GM18507 (cell line): ENCODE results near the gene YTHDC2.
A peak's percentile ranks its signal among the peaks of the same experiment; 100 is the strongest.
"Not testable (repeated sequence)": the region's sequence is repeated elsewhere in the genome, so short reads cannot be mapped to it uniquely, and the experiment has no call there.

Source experiments
- DNase-seq: peaks from one replicate; pipeline ENCODE4 v3.0.0; 2011; ENCODE audit warnings: low read depth; ENCODE audit not compliant: insufficient read length; ENCODE audit errors: extremely low spot score
- FAIRE-seq: peaks from 2 replicates; lab custom pipeline; 2011; peaks lifted over from hg19 to GRCh38; lab: Jason Lieb, UNC

YTHDC2 gene

GRCh38 chr5:113581388-113581787 is 67.9 kb downstream of the YTHDC2 start:
- FAIRE-seq (no peak), DNase-seq (no peak)

- FAIRE-seq: no peak
- no peak for DNase-seq
Measured at GRCh38 chr5:113598150-113598549, 84.7 kb downstream of the YTHDC2 start.

DNA sequence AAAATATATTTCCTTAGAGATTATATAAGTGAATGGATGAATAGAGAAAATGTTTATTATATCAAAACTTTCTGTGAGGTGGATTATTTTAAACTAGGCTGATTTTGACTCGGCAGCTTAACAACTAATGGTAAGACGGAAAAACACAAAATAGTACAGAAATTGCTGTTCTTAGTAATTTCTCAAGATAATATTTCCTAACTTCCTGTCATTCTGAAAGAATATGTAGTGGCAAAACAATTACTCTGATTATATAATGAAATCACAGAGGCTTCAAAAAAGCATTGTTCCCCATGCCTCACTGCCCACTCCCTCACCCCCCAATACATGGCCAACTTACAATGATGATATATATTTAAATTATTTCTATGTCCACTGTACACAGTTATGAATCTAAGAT is 85.4 kb downstream of the YTHDC2 start:
- FAIRE-seq: no peak
- no peak for DNase-seq

DNA sequence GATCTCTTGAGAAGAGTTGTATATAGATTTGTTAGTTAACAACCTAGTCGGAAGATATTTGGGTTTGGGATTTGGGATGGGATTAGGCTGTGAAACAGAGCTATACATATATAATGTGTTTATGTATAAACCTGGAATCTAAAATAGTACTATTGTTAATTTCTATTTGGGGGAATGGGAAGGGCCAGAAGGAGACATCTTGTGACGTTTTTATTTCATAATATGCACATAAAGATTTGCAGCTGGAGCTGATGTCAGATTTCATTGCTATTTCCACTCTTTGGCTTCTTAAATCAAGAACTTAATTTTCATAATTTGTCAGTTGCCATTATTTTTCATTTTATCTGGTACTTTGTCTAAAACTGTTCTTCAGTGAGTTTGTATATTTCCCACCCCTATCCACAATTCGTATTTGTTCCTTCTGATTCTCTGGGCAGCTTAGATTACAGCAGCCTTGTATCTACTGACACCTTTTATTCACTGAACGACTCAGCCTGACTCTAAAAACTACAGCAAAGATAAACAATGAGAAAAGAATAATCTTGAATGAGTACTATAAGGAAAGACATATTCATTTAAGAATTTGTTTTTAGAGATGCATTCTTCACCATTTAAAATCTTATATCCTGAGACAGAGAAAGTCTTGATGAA is 86.9 kb downstream of the YTHDC2 start:
- no peak for DNase-seq
- no peak for FAIRE-seq

DNA sequence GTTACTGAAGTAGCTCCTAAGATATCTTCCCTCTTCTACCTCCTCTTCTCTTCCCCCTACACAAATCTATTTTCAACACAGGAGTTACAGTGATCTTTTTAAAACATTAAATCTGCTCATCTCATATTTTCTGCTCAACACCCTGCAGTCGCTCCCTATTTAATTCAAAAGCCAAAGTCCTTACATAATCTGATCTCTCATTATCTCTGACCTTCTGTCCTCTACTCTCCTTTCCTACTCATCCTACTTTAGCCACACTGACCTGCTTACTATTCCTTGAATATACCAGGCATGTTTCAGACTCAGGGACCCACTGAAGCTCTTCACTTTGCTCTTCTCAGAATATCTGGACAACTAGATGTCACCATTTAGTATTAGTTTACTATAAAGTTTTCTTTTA is 87.9 kb downstream of the YTHDC2 start:
- DNase-seq (no peak), FAIRE-seq (no peak)

GRCh38 chr5:113603246-113603645 is 89.8 kb downstream of the YTHDC2 start:
- not testable (repeated sequence) for DNase-seq, FAIRE-seq

DNA sequence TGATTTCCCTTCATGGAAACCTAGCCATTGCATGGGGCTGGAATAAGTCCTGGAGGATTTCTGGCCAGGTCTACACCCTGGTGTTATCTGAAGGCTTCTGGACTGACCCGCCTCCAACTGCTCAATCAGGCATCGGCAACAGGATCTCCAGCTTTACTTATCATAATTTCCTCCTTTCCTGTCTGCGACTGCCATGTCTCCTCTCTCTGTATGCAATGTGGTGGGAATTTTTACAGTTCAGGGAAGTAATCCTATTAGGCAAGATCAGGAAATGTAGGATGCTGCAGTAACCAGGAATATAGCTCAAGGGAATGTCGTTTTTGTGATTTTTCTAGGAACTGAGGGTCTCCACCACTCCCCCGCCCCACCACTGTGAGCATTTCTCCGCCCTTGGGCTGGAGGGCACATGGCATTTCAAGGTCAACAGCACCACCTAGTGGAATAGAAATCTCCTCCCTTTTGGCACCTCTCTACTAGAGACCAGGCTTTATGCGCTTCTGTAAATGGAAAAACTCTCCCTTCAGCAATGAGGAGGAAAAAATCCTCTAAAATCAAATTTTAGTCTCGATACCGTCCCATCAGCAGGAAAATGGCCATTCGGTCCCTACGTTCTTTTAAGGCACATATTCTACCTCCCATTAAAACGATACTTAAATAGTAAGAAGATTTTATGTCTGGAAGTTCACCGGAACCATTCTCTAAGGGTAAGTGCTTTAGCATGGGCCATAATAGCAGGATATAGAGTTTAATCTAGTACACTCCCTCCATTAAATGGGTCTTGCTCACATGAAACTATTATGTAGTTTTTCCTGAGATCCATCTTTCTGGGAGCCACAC is 93.0 kb downstream of the YTHDC2 start:
- FAIRE-seq (peak; percentile 68), DNase-seq (peak; percentile 15)

GRCh38 chr5:113607361-113607760 is 93.9 kb downstream of the YTHDC2 start:
- FAIRE-seq (no peak), DNase-seq (no peak)

GRCh38 chr5:113608113-113608596 is 94.7 kb downstream of the YTHDC2 start:
- no peak for DNase-seq
- FAIRE-seq: no peak

DNA sequence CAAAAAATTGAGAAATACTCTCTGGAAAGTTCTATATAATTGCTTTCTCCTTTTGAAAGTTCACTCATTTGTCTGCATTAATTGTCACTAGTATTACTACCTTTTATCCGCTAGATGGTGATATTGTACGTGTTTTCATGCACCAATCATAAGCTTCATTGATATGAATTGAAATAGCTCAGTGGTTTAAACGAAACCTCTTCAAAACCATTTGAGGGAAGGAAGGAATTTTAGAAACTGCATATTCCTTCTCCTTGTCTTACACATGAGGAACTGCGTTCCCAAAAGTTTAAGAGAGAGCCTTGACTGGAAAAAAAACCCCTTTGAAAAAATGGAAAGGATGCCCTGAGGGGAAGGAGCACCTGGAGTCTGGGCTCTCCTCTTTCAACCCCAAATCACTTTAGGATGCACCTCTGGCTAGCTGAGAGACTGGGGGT is 98.6 kb downstream of the YTHDC2 start:
- DNase-seq: peak; percentile 36
- FAIRE-seq: peak; percentile 65

DNA sequence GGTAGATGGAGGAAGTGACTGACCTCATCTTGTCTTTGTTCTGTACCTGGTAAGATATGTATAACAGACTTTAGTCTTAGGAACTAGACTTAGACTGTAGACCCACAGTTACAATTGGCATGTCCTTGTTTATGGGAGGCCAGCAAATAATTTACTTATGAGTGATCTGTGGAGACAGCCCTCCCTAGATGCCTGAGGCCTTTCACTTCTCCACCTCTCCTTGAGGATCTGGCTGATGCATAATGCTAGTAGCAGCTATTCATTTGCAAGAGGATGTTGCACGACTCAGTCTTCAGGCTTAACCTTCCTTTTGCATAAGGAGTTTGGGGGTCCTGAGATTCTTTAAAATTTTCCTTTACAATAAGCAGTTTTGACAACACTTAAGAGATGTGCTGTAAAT is 100.7 kb downstream of the YTHDC2 start:
- DNase-seq (no peak), FAIRE-seq (no peak)

- no peak for DNase-seq
Measured at GRCh38 chr5:113615708-113616107, 102.2 kb downstream of the YTHDC2 start.

GRCh38 chr5:113617191-113617796 is 103.8 kb downstream of the YTHDC2 start:
- FAIRE-seq (no peak), DNase-seq (no peak)

More at GRCh38 chr5:113615708-113616107, 102.2 kb downstream of the YTHDC2 start:
- no peak for FAIRE-seq

DNA sequence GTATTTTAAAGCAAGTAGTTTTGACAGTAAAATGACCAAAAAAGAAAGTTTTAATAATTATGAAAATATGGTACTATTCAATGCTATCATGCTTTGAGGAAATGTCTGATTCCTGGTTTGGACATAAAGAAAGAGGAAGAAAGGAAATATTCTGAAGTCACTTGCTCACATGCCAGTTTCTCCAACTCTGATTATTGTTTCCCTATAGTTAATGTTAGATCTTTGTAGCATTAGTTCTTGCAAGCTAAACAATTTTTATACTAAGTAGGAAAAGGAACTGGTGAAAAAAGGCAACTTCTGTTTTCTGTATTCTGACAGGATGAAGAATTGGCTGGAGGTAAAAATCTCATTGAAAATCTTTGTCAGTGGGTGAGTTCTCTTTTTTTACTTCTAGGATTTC is 119.5 kb downstream of the YTHDC2 start:
- no peak for DNase-seq

GRCh38 chr5:113634957-113635356 is 121.5 kb downstream of the YTHDC2 start:
- FAIRE-seq (no peak), DNase-seq (no peak)

More for the DNA sequence above, 119.5 kb downstream of the YTHDC2 start:
- no peak for FAIRE-seq

DNA sequence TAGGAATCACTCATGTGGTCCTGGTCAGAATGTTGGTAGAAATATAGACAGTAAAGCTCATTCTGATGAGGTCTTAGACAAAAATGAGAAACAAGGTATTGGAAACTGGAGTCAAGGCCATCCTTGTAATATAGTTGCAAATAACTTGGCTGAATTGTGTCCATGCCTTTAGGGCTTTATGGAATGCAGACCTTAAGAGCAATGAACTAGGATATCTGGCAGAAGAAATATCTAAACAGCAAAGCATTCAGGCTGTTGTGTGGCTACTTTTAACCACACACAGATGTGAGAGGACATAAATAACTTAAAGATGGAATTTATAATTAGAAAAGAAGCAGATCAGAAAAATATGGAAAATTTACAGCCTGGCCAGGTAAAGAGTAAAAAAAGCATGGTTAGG is 128.2 kb downstream of the YTHDC2 start:
- FAIRE-seq (no peak), DNase-seq (no peak)
